ENCODE measurements around the gene ZC3H12D.
"Not testable (repeated sequence)": the region's sequence is repeated elsewhere in the genome, so short reads cannot be mapped to it uniquely, and the experiment has no call there.

Gene ZC3H12D

GRCh38 chr6:149463781-149464180, 21.0 kb downstream of the ZC3H12D start:
- TF ChIP-seq CTCF (IDR thresholded peaks at IDR 0.05; ENCODE audit: borderline replicate concordance, insufficient read depth, low read depth, low read length) = no peak
- H3K4me3 ChIP-seq (ENCODE audit: low read depth, low read length) = no peak overlapping the region

- not testable (repeated sequence) for H3K4me3 ChIP-seq (ENCODE audit: low read depth, low read length)
Observed at GRCh38 chr6:149462712-149463111, 22.1 kb downstream of the ZC3H12D start.

GRCh38 chr6:149461670-149462069, 23.1 kb downstream of the ZC3H12D start:
- no peak overlapping the region for H3K4me3 ChIP-seq (ENCODE audit: low read depth, low read length)

GRCh38 chr6:149460249-149460648, 24.6 kb downstream of the ZC3H12D start:
- not testable (repeated sequence) for H3K4me3 ChIP-seq (ENCODE audit: low read depth, low read length)

More at GRCh38 chr6:149461670-149462069, 23.1 kb downstream of the ZC3H12D start:
- TF ChIP-seq CTCF (IDR thresholded peaks at IDR 0.05; ENCODE audit: borderline replicate concordance, insufficient read depth, low read depth, low read length) = no peak

GRCh38 chr6:149459761-149460160, 25.1 kb downstream of the ZC3H12D start:
- no peak for TF ChIP-seq CTCF (IDR thresholded peaks at IDR 0.05; ENCODE audit: borderline replicate concordance, insufficient read depth, low read depth, low read length)
- no peak overlapping the region for H3K4me3 ChIP-seq (ENCODE audit: low read depth, low read length)

- no peak overlapping the region for H3K4me3 ChIP-seq (ENCODE audit: low read depth, low read length)
- no peak for TF ChIP-seq CTCF (IDR thresholded peaks at IDR 0.05; ENCODE audit: borderline replicate concordance, insufficient read depth, low read depth, low read length)
Observed at GRCh38 chr6:149458806-149459205, 26.0 kb downstream of the ZC3H12D start.

GRCh38 chr6:149458196-149458595, 26.6 kb downstream of the ZC3H12D start:
- no peak overlapping the region for H3K4me3 ChIP-seq (ENCODE audit: low read depth, low read length)
- no peak for TF ChIP-seq CTCF (IDR thresholded peaks at IDR 0.05; ENCODE audit: borderline replicate concordance, insufficient read depth, low read depth, low read length)

- no peak for TF ChIP-seq CTCF (IDR thresholded peaks at IDR 0.05; ENCODE audit: borderline replicate concordance, insufficient read depth, low read depth, low read length)
Observed at GRCh38 chr6:149457316-149457884, 27.4 kb downstream of the ZC3H12D start.

More at GRCh38 chr6:149457316-149457884, 27.4 kb downstream of the ZC3H12D start:
- H3K4me3 ChIP-seq (ENCODE audit: low read depth, low read length) = no peak overlapping the region

Measured in GM12875 (cell line).